Suprapubic skin (tissue), 4 donors: ENCODE data around the gene MARK3. TPM values are rescaled to one million over a fixed set of nuclear protein-coding genes. Genes with fewer than 3 reads are reported as not detected.

ENCODE experiments used
- DNase-seq, 2 donors: peaks; one replicate each; pipeline ENCODE4 v3.0.0-alpha.2; 2019; ENCODE audit warnings: low spot score in 2 of 2
- H3K27ac ChIP-seq: fragments of 200-600 bp; sonication (generic); one replicate; pipeline ENCODE4 v1.5.1; 2019
- H3K27me3 ChIP-seq: fragments of 200-600 bp; sonication (generic); one replicate; pipeline ENCODE4 v1.5.1; 2019
- H3K36me3 ChIP-seq: fragments of 200-600 bp; sonication (generic); one replicate; pipeline ENCODE4 v1.5.1; 2019
- H3K4me1 ChIP-seq: fragments of 200-600 bp; sonication (generic); one replicate; pipeline ENCODE4 v1.5.1; 2019
- H3K4me3 ChIP-seq: fragments of 200-600 bp; sonication (generic); one replicate; pipeline ENCODE4 v1.5.1; 2019; ENCODE audit warnings: mild to moderate bottlenecking
- H3K9me3 ChIP-seq: fragments of 200-600 bp; sonication (generic); one replicate; pipeline ENCODE4 v1.5.1; 2019
- EP300 ChIP-seq: sonication (generic); formaldehyde crosslinking; IDR thresholded peaks from one replicate; pipeline ENCODE4 v1.6.1; 2017; ENCODE audit warnings: antibody characterized with exemption
- POLR2A ChIP-seq, 2 donors: fragments of 450-650 bp; IDR thresholded peaks; one replicate each; pipeline ENCODE4 v1.6.1; 2017; ENCODE audit warnings: antibody characterized with exemption in 2 of 2, mild to moderate bottlenecking in 2 of 2, moderate library complexity in 2 of 2
- POLR2AphosphoS5 ChIP-seq, 3 donors: sonication (generic); formaldehyde crosslinking; IDR thresholded peaks; one replicate each; pipeline ENCODE4 v1.6.1; 2017; ENCODE audit warnings: antibody characterized with exemption in 3 of 3
- WGBS: methylation state at CpG from one replicate; pipeline ENCODE4 v1.1.5; 2018; 5-methylcytosine and 5-hydroxymethylcytosine counted together
- total RNA-seq, 4 donors: library from RNA; depleted of rRNA; stranded (reverse); fragments of >200 nt; gene quantifications; one replicate each; pipeline ENCODE4 v1.1.0, GENCODE V29; 2016
- TF ChIP-seq, protein P1 (sequence below), 2 donors: fragments of 200-600 bp in 1 of 2; fragments of 450-650 bp in 1 of 2; sonication (generic) in 1 of 2; IDR thresholded peaks; one replicate each; pipeline ENCODE4 v1.5.1; 2016 to 2019; ENCODE audit warnings: antibody characterized with exemption in 2 of 2, mild to moderate bottlenecking in 1 of 2, moderate library complexity in 1 of 2

Gene MARK3
- total RNA-seq, 4 donors from 2014 or later, result 44.6 to 95.2 (median 57.2) TPM

DNA sequence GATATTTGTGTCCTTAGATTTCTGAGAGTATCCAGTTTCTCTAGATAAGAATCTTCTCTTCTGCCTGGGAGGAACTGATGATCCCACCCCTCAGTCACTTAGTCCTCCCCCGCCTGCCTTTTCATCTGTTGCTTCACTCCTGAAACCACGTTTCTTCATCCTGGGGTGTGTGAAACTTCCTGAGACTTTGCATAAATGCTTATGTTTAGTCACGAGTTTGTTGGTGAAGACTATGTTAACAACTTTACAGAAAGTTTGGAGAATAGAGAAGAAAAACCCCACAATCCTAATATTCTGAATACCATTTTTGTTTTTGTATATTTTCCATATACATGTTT, 33.2 kb downstream of the MARK3 start:
- no peak overlapping the region for H3K27ac ChIP-seq
- DNase-seq, result no peak
- peaks cover 6% of the 10 kb centered on the region for H3K36me3 ChIP-seq
- no peak for TF ChIP-seq POLR2AphosphoS5 (IDR thresholded peaks at IDR 0.05)
- TF ChIP-seq, protein P1, sequence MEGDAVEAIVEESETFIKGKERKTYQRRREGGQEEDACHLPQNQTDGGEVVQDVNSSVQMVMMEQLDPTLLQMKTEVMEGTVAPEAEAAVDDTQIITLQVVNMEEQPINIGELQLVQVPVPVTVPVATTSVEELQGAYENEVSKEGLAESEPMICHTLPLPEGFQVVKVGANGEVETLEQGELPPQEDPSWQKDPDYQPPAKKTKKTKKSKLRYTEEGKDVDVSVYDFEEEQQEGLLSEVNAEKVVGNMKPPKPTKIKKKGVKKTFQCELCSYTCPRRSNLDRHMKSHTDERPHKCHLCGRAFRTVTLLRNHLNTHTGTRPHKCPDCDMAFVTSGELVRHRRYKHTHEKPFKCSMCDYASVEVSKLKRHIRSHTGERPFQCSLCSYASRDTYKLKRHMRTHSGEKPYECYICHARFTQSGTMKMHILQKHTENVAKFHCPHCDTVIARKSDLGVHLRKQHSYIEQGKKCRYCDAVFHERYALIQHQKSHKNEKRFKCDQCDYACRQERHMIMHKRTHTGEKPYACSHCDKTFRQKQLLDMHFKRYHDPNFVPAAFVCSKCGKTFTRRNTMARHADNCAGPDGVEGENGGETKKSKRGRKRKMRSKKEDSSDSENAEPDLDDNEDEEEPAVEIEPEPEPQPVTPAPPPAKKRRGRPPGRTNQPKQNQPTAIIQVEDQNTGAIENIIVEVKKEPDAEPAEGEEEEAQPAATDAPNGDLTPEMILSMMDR (IDR thresholded peaks at IDR 0.05), result no peak
- no peak for TF ChIP-seq POLR2A (IDR thresholded peaks at IDR 0.05)
- no peak for TF ChIP-seq EP300
- H3K4me1 ChIP-seq, result peaks cover 15% of the 10 kb centered on the region
- no peak overlapping the region for H3K4me3 ChIP-seq
- H3K27me3 ChIP-seq, result no peaks in the 10 kb centered on the region
- no peaks in the 10 kb centered on the region for H3K9me3 ChIP-seq
- 72% methylated on average over 3 of the region's 3 CpGs for WGBS

DNA sequence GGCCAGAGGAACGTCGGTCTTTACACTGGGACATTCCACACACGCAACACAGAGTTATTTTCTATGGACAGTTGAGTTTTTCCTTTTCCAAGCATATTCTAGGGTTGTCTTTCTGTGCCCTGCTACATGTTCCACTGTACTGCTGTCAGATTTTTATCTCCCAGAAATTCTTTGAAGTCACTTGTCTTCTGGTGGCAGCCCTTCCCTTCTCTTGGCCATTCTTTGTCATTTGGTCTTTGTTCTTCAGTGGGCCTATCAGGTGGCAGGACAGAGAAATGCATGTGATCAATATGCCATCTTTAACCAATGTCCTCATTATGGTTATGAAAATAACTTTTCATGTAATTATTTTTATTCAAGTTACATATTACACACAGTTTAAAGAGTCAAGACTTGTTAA, 36.3 kb downstream of the MARK3 start:
- H3K4me1 ChIP-seq, result peaks cover 17% of the 10 kb centered on the region
- no peaks in the 10 kb centered on the region for H3K9me3 ChIP-seq
- H3K27me3 ChIP-seq, result no peaks in the 10 kb centered on the region
- H3K4me3 ChIP-seq, result no peak overlapping the region
- TF ChIP-seq EP300 (no peak), POLR2AphosphoS5 (IDR thresholded peaks at IDR 0.05) (no peak), POLR2A (IDR thresholded peaks at IDR 0.05) (no peak)
- TF ChIP-seq, protein P1 (IDR thresholded peaks at IDR 0.05), result no peak
- WGBS, result 90% methylated on average over 3 of the region's 3 CpGs
- no peak overlapping the region for H3K27ac ChIP-seq
- H3K36me3 ChIP-seq, result no peaks in the 10 kb centered on the region
- no peak for DNase-seq

DNA sequence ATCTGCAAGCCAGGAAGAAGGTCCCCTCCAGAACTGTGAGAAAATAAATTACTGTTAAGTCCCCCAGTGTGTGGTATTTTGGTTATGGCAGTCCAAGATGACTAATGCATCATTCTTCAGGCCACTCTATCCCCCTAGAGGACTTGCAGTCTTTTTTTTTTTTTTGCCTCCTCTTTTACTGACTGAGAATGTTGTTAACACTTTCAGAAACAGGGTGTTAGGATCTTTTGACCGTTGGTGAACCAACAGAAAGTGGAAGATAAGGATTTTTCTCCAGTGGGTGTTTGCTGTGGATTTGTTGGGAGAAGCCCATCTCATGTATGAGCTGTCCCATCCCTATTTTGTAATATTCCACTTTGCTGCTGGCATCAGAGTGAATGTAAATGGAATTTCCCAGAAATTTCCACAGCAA, 37.8 kb downstream of the MARK3 start:
- Histone ChIP-seq H3K36me3 (no peaks in the 10 kb centered on the region), H3K27me3 (no peaks in the 10 kb centered on the region), H3K4me3 (no peak overlapping the region), H3K27ac (no peak overlapping the region), H3K9me3 (no peaks in the 10 kb centered on the region), H3K4me1 (peaks cover 15% of the 10 kb centered on the region)
- no peak for TF ChIP-seq POLR2A (IDR thresholded peaks at IDR 0.05)
- no peak for TF ChIP-seq EP300
- no peak for TF ChIP-seq POLR2AphosphoS5 (IDR thresholded peaks at IDR 0.05)
- TF ChIP-seq, protein P1 (IDR thresholded peaks at IDR 0.05), result no peak
- 53% methylated on average over 1 of the region's 1 CpG for WGBS
- no peak for DNase-seq

DNA sequence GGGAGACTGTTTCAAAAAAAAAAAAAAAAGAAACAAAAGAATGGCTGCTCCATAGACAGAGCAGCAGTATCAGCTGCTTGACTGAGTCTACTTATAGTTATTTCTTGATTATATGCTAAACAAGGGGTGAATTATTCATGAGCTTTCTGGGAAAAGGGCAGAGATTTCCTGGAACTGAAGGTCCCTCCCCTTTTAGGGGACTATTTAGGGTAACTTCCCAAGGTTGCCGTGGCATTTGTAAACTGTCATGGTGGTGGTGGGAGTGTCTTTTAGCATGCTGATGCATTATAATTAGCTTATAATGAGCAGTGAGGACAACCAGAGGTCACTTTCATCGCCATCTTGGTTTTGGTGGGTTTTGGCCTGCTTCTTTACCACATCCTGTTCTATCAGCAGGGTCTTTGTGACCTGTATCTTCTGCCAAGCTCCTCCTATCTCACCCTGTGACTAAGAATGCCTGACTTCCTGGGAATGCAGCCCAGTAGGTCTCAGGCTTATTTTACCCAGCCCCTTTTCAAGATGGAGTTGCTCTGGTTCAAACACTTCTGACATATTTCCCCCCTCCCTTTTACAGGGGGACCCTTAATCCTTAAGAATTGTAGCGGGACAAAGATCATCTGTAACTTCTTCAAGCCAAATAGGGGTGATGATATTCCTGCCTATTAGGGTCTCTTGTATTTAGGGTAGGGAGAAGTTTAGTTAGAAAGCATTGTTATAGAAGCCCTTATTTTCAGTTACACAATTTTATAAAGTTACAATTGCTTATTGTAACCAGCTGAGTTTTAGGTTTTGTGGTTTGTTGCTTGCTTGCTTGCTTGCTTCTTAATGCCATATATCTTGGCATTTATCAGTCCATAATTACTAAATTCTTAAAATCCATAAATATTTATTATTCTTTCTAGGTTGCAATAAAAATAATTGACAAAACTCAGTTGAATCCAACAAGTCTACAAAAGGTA, 42.5 kb downstream of the MARK3 start:
- H3K27ac ChIP-seq, result no peak overlapping the region
- peaks cover 23% of the 10 kb centered on the region for H3K4me1 ChIP-seq
- TF ChIP-seq, protein P1 (IDR thresholded peaks at IDR 0.05), result no peak
- TF ChIP-seq POLR2A (IDR thresholded peaks at IDR 0.05) (no peak), POLR2AphosphoS5 (IDR thresholded peaks at IDR 0.05) (no peak), EP300 (no peak)
- no peak overlapping the region for H3K4me3 ChIP-seq
- no peak for DNase-seq
- 72% methylated on average over 3 of the region's 3 CpGs for WGBS
- H3K27me3 ChIP-seq, result no peaks in the 10 kb centered on the region
- H3K36me3 ChIP-seq, result no peaks in the 10 kb centered on the region
- no peaks in the 10 kb centered on the region for H3K9me3 ChIP-seq

DNA sequence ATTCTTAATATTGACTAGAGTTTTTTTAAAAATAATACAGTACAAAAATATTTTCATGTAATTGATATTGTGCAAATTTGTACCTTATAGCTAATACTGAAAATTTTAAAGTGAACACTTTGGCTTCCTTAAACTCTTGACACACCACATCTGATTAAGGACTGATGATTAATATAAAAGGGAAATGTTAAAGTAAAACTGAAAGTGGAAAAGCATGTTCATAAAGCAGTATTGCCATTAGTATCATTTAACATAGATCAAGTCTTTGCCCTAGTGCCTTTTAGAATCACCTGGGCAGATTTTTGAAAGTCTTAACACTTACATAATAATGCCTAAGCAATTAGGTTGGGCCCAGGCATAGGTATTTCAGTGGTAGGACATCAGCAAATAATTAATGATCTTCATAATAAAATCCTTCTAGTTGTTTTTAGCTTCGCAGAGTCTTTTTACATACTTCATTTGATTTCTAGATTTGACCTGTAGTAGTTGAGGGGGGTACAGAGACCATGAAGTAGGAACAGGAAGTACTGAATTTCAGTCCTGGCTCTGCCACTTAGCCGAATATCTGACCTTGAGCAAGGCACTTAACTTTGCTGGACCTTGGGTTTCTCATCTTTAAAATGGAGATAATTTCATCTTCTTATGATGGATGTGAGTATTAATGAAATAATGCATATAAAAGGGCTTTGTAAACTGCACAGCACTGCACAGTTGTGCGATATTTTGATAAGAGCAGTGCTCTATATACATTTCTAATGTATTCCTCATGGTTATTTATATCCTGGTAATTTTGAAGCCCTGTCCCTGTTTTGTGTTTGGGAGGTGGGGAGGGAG, 43.7 kb downstream of the MARK3 start:
- H3K4me1 ChIP-seq, result peaks cover 18% of the 10 kb centered on the region
- no peaks in the 10 kb centered on the region for H3K36me3 ChIP-seq
- H3K27me3 ChIP-seq, result no peaks in the 10 kb centered on the region
- no peak overlapping the region for H3K27ac ChIP-seq
- no peak overlapping the region for H3K4me3 ChIP-seq
- TF ChIP-seq POLR2AphosphoS5 (IDR thresholded peaks at IDR 0.05), result no peak
- TF ChIP-seq EP300, result no peak
- TF ChIP-seq, protein P1 (IDR thresholded peaks at IDR 0.05), result no peak
- TF ChIP-seq POLR2A (IDR thresholded peaks at IDR 0.05), result no peak
- no peak for DNase-seq
- H3K9me3 ChIP-seq, result no peaks in the 10 kb centered on the region
- WGBS, result 87% methylated on average over 3 of the region's 3 CpGs
